Activated CD4-positive, alpha-beta T cell treated with anti-CD3 and anti-CD28 coated beads, Interleukin-2, Interleukin-4, amounts not matched to agents 100 ng/mL and 50 ng/mL, durations not matched to agents 16 hours and 8 hours (primary cell): ENCODE results near the gene PDZD4.

ENCODE experiments used
- DNase-seq: peaks from one replicate; pipeline ENCODE4 v3.0.0-alpha.2; 2020; ENCODE audit warnings: low spot score

PDZD4 gene

DNA sequence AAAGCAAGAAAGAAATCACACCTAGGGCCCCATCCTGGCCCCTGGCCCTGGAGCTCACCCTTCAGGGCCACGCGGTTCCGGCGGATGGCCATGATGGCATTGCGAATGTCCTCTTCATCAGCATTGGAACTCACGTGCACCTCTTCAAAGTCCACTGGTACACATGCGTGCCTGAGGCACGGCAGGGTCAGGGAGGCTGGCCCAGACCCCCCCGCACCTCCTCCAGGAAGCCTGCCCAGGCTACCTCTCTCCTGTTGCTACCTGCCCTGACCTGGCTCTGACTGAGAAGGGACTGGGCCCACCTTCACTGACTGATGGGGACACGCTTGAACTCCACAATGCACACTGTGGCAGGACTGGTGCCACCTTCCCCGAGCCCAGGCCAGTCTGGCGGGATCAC lies 40.7 kb downstream of the PDZD4 start:
- DNase-seq: no peak

DNA sequence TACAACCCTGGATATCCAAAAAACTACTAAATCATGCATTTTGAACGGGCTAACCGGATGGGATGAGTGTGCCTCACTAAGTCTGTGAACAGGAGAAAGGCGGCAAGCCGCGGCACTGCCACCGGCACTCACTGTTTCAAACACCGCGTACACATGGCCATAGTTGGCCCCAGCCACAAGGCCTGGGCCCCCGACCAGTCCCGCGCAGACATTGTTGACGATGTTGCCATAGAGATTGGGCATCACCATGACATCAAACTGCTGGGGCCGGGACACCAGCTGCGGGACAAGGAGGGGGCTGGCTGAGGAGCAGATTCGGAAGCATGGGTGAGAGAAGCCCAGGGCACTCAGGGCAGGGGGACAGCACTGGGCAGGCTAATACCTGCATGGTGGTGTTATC lies 43.7 kb downstream of the PDZD4 start:
- no peak for DNase-seq

GRCh38 chrX:153784325-153784967 lies 45.9 kb downstream of the PDZD4 start:
- no peak for DNase-seq

- DNase-seq: no peak
Observed at GRCh38 chrX:153783378-153784013, 46.8 kb downstream of the PDZD4 start.

- DNase-seq: no peak
Observed at GRCh38 chrX:153782871-153783270, 47.5 kb downstream of the PDZD4 start.

DNA sequence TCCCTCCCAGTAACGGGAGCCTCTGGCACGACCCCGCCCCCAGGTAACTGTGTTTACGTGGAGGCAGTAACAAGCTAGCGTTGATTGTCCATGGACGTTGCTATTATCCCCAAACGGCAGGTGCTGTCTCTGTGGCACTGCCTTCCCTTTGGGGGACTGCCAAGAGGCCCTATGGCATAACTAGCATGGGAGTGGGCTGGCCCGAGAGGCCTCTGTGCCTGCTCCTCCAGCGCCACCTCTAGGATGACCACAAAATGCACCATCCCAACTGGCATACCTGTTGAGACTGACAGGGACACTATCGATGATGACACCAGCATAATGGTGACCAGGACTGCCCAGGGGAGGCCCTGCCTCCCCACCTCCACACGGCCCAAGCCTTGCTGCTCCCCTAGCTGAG lies 48.0 kb downstream of the PDZD4 start:
- DNase-seq: no peak

GRCh38 chrX:153781428-153782047 lies 48.8 kb downstream of the PDZD4 start:
- no peak for DNase-seq

DNA sequence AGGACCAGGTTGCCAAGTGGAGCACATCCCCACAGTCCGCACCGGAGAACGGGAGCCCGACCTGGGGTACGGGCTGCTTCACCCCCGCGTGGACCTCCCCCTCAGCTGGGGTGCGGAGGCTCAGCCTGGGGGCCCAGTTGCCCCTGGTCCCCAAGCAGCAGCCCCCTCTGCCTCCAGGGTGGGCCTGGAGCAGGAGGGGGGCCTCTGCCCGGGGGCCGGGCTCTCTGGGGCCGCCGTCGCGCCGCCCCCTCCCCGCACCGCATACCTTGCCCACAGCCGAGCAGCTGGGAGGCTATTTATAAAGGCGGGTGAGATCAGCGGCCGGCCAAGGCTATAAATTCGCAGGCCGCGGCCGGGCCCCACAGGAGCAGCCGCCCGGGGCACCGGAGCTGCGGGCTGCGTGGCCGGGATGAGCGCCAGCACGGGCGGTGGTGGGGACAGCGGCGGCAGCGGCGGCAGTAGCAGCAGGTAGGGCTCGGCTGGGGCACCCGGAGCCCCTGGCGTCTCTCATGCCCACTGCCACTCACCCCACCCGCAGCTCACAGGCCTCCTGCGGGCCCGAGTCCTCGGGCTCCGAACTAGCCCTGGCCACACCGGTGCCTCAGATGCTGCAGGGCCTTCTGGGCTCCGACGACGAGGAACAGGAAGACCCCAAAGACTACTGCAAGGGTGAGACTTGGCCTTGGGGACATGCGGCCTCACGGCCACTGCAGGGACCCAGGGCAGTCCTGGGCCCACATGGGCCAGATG lies 49.5 kb downstream of the PDZD4 start, which contains the start of gene SRPK3:
SRPK3 (plus strand) TSS at position 364 of the 750 bp plus-strand sequence; CDS start at position 410, 46 bp downstream.
- DNase-seq: no peak

DNA sequence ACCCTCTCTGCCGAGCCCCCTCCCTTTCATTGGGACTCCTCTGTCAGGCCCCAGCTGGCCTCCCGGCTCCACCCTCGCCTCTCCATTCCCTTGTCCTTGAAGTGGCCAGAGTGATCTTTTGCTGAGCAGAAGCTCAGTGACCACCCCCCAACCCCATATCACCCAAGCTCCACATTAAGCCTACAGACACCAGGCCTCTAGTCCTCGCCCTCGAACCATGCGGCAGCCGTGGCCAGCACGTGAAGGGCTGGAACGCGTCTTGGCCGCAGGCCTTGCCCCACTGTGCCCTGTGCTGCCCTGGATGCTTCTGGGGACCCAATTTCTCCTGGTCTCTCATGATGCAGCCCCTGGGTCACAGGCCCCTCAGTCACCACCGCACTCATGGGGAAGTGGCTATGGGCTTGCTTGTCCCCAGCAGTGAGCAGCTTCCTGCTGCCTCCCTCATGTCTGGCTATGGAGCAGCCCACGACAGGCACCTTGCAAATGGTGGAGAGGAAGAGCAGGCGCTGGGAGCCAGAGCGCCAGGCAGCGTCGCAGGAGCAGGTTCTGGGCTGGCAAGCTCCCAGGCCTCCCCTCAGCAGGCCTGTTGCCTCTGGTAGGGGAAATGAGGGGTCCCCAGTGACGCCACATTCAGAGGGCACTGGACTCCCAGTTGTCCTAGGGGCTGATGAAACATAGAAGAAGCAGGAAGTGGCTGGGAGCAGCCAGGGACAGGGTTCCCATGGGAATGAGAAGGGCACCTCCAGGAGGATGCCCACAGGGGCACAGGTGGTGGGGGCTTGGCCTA lies 50.3 kb downstream of the PDZD4 start:
- DNase-seq: no peak

DNA sequence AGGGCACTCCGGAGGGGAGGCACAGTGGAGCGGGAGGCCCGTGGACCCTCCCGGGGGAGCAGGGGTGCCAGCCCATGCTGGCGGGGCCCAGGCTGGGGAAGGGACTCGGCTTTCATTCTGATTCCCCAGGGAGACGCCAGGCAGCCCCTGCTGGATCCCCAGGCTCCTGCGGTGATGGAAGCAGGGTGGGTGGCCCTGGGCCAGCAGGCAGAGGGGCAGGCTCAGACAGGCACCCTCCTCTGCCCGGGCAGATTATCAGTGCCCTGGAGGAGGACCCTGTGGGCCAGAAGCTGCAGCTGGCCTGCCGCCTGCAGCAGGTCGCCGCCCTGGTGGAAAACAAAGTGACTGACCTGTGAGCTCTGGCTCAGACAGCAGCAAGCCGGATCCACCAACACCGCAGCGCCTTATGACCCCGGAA lies 51.7 kb downstream of the PDZD4 start:
- DNase-seq: no peak

GRCh38 chrX:153778181-153778580 lies 52.2 kb downstream of the PDZD4 start:
- no peak for DNase-seq

DNA sequence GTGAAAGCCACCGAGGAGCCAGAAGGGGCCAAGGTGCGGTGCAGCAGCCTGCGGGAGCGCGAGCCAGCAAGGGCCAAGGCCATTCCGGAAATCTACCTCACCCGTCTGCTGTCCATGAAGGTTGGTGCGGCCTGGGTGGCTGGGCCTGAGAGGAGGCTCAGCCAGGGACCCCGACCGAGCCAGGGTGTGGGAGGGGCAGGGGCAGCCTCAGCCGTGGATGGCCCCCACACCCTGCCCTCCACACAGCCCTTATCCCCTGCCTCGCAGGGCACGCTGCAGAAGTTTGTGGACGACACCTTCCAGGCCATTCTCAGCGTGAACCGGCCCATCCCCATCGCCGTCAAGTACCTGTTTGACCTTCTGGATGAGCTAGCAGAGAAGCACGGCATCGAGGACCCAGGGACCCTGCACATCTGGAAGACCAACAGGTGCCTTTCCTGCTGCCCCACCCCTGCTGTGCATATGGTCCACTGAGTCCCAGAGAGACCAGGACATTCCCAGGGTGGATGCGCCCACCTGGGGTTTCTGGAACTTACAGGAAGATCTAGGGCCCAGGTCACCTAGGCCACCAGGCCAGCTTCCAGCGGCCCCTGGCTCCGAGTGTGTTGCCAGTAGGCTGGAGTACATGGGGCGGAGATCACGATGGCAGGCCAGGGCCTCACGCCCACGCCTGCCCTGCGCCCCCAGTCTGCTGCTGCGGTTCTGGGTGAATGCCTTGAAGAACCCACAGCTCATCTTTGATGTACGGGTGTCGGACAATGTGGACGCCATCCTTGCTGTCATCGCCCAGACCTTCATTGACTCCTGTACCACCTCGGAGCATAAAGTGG lies 52.9 kb downstream of the PDZD4 start:
- DNase-seq: no peak

DNA sequence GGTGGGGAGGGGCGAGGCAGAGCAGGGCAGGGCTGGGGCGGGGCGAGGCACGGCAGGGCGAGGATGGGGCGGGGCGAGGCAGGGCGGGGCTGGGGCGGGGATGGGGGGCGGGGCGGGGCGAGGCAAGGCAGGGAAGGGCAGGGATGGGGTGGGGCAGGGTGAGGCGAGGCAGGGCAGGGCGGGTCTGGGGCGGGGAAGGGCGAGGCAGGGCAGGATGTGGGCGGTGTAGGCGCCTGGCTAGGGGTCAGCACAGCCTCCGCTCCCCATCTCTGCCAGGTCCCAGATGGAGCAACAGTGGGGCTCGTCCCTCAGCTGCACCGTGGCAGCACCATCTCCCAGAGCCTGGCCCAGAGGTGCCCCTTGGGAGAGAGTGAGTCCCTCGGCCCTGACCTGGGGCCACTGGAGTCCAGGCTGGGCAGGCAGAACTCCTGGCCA lies 53.7 kb downstream of the PDZD4 start:
- no peak for DNase-seq

GRCh38 chrX:153776120-153776599 lies 54.2 kb downstream of the PDZD4 start:
- no peak for DNase-seq

DNA sequence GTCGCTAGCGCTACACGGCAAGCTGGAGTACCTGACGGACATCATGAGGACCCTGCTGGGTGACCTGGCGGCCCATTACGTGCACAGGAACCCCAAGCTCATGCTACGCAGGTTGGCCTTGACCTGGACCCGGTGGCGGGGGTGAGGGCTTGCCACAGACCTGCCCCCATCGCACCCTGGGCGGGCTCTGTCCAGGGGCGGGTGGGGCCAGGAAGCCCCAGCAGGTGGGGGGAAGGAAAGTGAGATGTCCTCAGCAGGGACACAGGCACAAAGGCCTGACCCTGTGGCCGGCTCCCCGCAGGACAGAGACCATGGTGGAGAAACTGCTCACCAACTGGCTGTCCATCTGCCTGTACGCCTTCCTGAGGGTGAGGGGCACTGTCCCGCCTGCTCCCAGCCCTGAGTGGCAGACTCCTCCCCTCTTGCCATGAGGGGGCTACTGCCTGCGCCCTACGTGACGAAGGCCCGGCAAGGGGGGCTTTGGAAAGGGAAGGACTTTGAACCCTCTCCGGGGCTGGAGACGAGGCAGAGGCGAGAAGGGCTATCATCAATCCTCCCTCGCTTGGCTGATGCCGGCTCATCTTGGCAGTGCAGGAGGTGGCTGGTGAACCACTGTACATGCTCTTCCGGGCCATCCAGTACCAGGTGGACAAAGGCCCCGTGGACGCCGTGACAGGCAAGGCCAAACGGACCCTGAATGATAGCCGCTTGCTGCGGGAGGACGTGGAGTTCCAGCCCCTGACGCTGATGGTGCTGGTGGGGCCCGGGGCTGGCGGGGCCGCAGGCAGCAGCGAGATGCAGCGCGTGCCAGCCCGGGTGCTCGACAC lies 54.8 kb downstream of the PDZD4 start:
- DNase-seq: no peak

DNA sequence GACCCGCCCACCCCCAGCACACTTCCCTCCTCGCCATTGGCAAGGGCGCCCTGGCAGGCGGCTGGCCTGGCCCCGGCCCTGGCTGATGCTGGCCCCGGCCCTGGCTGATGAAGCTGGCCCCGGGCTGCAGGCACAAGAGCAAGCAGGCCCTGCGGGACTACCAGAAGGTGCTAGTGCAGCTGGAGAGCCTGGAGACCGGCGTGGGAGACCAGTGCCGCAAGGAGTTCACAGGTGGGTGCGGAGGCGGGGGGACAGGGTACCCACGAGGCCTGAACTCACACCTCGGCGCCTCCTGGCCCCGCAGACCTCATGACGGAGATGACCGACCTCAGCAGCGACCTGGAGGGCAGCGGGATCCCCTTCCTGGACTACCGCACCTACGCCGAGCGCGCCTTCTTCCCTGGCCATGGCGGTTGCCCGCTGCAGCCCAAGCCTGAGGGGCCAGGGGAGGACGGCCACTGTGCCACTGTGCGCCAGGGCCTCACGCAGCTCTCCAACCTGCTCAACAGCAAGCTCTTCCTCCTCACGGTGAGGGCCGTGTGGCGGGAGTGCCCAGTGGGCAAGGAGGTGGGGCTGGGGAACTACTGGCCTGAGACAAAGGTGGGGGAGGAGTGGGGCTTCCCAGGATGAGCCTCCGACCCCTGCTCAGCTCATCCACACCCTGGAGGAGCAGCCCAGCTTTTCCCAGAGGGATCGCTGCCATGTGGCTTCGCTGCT lies 55.6 kb downstream of the PDZD4 start:
- DNase-seq: no peak

- no peak for DNase-seq
Observed at GRCh38 chrX:153773741-153774575, 56.4 kb downstream of the PDZD4 start.

- no peak for DNase-seq
Observed at GRCh38 chrX:153773218-153773611, 57.1 kb downstream of the PDZD4 start.
